Neutrophil (primary cell): Measurements from ENCODE around the gene HAND2.

Experiments
- H3K27ac ChIP-seq: fragments of 200-600 bp; sonication (generic); 2 replicates; pipeline ENCODE4 v1.5.1; 2016; ENCODE audit warnings: mild to moderate bottlenecking, moderate library complexity
- H3K27me3 ChIP-seq: fragments of 200-600 bp; sonication (generic); 2 replicates; pipeline ENCODE4 v1.6.0; 2016; ENCODE audit warnings: mild to moderate bottlenecking
- H3K36me3 ChIP-seq: fragments of 200-600 bp; sonication (generic); 2 replicates; pipeline ENCODE4 v1.5.1; 2017
- H3K4me1 ChIP-seq, 2 experiments: fragments of 200-600 bp in 1 of 2; sonication (generic) in 1 of 2; 1 replicate in 1 of 2; 2 replicates in 1 of 2; pipeline versions ENCODE4 v1.5.1 to v1.6.1; 2013 to 2016; ENCODE audit warnings: low read depth in 1 of 2, low read length in 1 of 2, mild to moderate bottlenecking in 1 of 2, moderate library complexity in 1 of 2; ENCODE audit not compliant: control insufficient read depth in 1 of 2, insufficient read depth in 1 of 2
- H3K4me3 ChIP-seq, 2 experiments: fragments of 200-600 bp in 1 of 2; sonication (generic) in 1 of 2; 1 replicate in 1 of 2; 2 replicates in 1 of 2; pipeline ENCODE4 v1.5.1; 2013 to 2016; ENCODE audit warnings: low read depth in 1 of 2, low read length in 1 of 2, mild to moderate bottlenecking in 1 of 2, moderate library complexity in 1 of 2
- H3K9me3 ChIP-seq: fragments of 200-600 bp; sonication (generic); 2 replicates; pipeline ENCODE4 v1.5.1; 2016
- TF ChIP-seq, protein P1 (sequence below): fragments of 200-600 bp; sonication (generic); IDR thresholded peaks from 2 replicates; pipeline ENCODE4 v1.5.1; 2016; ENCODE audit warnings: antibody characterized with exemption

The HAND2 gene

GRCh38 chr4:173506597-173507211, 23.3 kb downstream of the HAND2 start:
- Histone ChIP-seq H3K36me3 (no peaks in the 10 kb centered on the region), H3K4me1 (peaks cover 17 to 40% of the 10 kb centered on the region in 2 experiments), H3K9me3 (no peaks in the 10 kb centered on the region), H3K27ac (no peak overlapping the region), H3K27me3 (peaks cover 100% of the 10 kb centered on the region), H3K4me3 (no peak overlapping the region)
- TF ChIP-seq, protein P1, sequence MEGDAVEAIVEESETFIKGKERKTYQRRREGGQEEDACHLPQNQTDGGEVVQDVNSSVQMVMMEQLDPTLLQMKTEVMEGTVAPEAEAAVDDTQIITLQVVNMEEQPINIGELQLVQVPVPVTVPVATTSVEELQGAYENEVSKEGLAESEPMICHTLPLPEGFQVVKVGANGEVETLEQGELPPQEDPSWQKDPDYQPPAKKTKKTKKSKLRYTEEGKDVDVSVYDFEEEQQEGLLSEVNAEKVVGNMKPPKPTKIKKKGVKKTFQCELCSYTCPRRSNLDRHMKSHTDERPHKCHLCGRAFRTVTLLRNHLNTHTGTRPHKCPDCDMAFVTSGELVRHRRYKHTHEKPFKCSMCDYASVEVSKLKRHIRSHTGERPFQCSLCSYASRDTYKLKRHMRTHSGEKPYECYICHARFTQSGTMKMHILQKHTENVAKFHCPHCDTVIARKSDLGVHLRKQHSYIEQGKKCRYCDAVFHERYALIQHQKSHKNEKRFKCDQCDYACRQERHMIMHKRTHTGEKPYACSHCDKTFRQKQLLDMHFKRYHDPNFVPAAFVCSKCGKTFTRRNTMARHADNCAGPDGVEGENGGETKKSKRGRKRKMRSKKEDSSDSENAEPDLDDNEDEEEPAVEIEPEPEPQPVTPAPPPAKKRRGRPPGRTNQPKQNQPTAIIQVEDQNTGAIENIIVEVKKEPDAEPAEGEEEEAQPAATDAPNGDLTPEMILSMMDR: no peak

- Histone ChIP-seq H3K36me3 (no peaks in the 10 kb centered on the region), H3K4me3 (no peak overlapping the region), H3K4me1 (peaks cover 22 to 47% of the 10 kb centered on the region in 2 experiments), H3K27ac (no peak overlapping the region), H3K9me3 (no peaks in the 10 kb centered on the region), H3K27me3 (peaks cover 100% of the 10 kb centered on the region)
- TF ChIP-seq, protein P1: no peak
Observed at GRCh38 chr4:173505924-173506518, 24.0 kb downstream of the HAND2 start.

DNA sequence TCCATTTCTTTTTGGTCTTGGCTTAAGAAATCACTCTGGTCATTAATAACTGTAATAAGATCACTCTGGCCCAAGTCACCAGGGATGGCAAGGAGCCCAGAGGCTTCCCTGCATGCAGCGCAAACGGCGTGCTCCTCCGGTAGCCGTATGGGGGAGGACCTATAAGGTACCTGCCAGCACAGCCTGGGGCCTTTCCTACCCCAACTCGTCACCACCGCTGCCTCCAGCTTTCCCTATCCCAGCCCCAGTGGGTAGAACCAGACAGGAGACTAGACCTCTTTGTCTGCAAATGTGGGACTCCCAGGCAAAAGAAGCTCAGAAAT, 25.9 kb downstream of the HAND2 start:
- Histone ChIP-seq H3K4me3 (no peak overlapping the region), H3K9me3 (peaks cover 10% of the 10 kb centered on the region), H3K36me3 (no peaks in the 10 kb centered on the region), H3K4me1 (peaks cover 21 to 42% of the 10 kb centered on the region in 2 experiments), H3K27ac (no peak overlapping the region), H3K27me3 (peaks cover 100% of the 10 kb centered on the region)
- TF ChIP-seq, protein P1: no peak

DNA sequence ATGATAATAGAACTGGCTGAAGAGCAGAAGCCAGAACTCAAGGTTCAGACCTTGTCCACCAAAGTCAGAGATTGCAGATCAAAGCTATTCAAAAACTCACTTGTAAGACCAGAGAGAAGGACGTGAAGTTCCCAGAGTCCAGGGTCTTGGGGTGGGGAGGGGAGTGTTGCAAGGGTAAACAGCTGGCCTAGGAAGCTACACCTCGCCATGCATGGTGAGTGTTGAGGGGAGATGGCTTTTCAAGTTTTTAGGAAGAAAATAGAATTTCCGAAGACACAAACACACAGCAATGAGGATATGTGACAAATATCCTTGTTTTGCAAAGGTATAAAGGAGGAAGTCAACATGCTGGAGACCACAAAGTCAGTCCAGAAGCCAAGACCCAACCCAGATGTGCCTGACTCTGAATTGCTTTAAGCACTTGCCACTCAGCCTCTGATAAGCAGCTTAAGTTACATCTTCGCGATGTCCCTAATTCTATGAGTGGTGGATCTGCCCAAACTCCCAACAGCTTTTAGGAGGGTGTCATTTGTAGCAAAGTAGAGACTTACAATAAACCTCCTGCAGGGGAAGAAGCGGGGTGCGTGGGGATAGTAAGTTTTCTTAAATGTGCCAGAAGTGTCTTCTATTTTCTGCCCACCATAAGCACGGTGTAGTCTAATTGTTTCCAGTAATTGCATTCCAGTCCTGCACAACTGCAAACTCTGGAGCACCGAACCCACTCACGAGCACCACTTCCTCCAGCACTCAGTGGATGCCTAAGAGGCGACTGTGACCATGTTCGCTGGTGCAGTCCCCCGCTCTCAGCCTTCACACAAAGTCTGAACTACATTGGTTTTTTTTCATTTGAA, 26.5 kb downstream of the HAND2 start:
- Histone ChIP-seq H3K27me3 (peaks cover 100% of the 10 kb centered on the region), H3K9me3 (peaks cover 10% of the 10 kb centered on the region), H3K36me3 (no peaks in the 10 kb centered on the region), H3K27ac (no peak overlapping the region), H3K4me1 (peaks cover 15 to 36% of the 10 kb centered on the region in 2 experiments), H3K4me3 (no peak overlapping the region)
- TF ChIP-seq, protein P1: no peak

- Histone ChIP-seq H3K27me3 (peaks cover 100% of the 10 kb centered on the region), H3K4me1 (peaks cover 15 to 32% of the 10 kb centered on the region in 2 experiments)
Observed at GRCh38 chr4:173502282-173502681, 27.7 kb downstream of the HAND2 start.

More at GRCh38 chr4:173502282-173502681, 27.7 kb downstream of the HAND2 start:
- Histone ChIP-seq H3K27ac (no peak overlapping the region), H3K4me3 (no peak overlapping the region), H3K36me3 (no peaks in the 10 kb centered on the region), H3K9me3 (peaks cover 10% of the 10 kb centered on the region)
- TF ChIP-seq, protein P1: no peak
